HL-60 (cell line): Measurements from ENCODE around the gene CLCF1.

ENCODE experiments used
- DNase-seq, 2 experiments: peaks; one replicate each; pipeline ENCODE4 v3.0.0-alpha.2; 2010 to 2020; ENCODE audit warnings: low read depth in 1 of 2, low spot score in 1 of 2
- H3K27ac ChIP-seq: fragments of 250-450 bp; sonication (Bioruptor Pico); replicated peaks from 2 replicates; pipeline ENCODE4 v1.5.1; 2020; ENCODE audit warnings: mild to moderate bottlenecking, moderate library complexity
- H3K27me3 ChIP-seq: fragments of 250-450 bp; sonication (Bioruptor Pico); 2 replicates; pipeline ENCODE4 v1.5.1; 2021; ENCODE audit warnings: mild to moderate bottlenecking, moderate library complexity; ENCODE audit not compliant: insufficient read depth, poor library complexity, severe bottlenecking
- H3K4me3 ChIP-seq: replicated peaks from 2 replicates; pipeline ENCODE4 v1.5.1; 2011; ENCODE audit warnings: mild to moderate bottlenecking, control low read depth, low read length; ENCODE audit not compliant: insufficient read depth
- GABPA ChIP-seq: IDR thresholded peaks from 2 replicates; pipeline ENCODE4 v1.6.1; 2012; ENCODE audit warnings: low read depth
- POLR2AphosphoS5 ChIP-seq: IDR thresholded peaks from 2 replicates; pipeline ENCODE4 v1.6.1; 2012; ENCODE audit warnings: low read depth
- SPI1 ChIP-seq: IDR thresholded peaks from 2 replicates; pipeline ENCODE4 v1.6.1; 2012; ENCODE audit warnings: low read depth, mild to moderate bottlenecking, borderline replicate concordance
- TF ChIP-seq, protein P1 (sequence below): IDR thresholded peaks from one replicate; pipeline ENCODE4 v1.5.1; 2011; ENCODE audit warnings: low read length, control low read depth, inconsistent platforms; ENCODE audit not compliant: insufficient read depth
- TF ChIP-seq, protein P2 (sequence below): IDR thresholded peaks from 2 replicates; pipeline ENCODE4 v1.6.1; 2012; ENCODE audit warnings: low read depth; ENCODE audit not compliant: insufficient replicate concordance

The CLCF1 gene

DNA sequence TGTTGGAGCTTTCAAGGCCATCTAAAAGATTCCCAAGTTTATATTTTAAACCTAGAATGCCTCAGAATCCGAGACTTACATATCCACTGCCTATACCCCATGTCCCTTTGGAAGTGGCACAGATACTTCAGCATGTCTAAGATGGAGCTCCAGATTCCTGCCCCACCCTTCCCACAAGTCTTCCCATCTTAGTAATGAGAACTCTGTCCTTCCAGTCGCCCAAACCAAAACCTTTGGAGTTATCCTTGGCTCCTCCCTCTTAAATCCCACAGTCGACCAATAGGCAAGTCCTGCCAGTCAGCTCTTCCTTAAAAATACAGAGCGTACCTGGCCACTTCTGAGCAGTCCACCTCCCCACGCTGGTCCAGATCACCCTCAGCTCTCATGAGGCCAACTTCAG lies 24.4 kb downstream of the CLCF1 start:
- Histone ChIP-seq H3K27ac (no peak overlapping the region), H3K27me3 (no peaks in the 10 kb centered on the region), H3K4me3 (no peak overlapping the region)
- TF ChIP-seq, protein P1, sequence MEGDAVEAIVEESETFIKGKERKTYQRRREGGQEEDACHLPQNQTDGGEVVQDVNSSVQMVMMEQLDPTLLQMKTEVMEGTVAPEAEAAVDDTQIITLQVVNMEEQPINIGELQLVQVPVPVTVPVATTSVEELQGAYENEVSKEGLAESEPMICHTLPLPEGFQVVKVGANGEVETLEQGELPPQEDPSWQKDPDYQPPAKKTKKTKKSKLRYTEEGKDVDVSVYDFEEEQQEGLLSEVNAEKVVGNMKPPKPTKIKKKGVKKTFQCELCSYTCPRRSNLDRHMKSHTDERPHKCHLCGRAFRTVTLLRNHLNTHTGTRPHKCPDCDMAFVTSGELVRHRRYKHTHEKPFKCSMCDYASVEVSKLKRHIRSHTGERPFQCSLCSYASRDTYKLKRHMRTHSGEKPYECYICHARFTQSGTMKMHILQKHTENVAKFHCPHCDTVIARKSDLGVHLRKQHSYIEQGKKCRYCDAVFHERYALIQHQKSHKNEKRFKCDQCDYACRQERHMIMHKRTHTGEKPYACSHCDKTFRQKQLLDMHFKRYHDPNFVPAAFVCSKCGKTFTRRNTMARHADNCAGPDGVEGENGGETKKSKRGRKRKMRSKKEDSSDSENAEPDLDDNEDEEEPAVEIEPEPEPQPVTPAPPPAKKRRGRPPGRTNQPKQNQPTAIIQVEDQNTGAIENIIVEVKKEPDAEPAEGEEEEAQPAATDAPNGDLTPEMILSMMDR = no peak
- TF ChIP-seq POLR2AphosphoS5 (no peak), SPI1 (no peak), GABPA (no peak)
- TF ChIP-seq, protein P2, sequence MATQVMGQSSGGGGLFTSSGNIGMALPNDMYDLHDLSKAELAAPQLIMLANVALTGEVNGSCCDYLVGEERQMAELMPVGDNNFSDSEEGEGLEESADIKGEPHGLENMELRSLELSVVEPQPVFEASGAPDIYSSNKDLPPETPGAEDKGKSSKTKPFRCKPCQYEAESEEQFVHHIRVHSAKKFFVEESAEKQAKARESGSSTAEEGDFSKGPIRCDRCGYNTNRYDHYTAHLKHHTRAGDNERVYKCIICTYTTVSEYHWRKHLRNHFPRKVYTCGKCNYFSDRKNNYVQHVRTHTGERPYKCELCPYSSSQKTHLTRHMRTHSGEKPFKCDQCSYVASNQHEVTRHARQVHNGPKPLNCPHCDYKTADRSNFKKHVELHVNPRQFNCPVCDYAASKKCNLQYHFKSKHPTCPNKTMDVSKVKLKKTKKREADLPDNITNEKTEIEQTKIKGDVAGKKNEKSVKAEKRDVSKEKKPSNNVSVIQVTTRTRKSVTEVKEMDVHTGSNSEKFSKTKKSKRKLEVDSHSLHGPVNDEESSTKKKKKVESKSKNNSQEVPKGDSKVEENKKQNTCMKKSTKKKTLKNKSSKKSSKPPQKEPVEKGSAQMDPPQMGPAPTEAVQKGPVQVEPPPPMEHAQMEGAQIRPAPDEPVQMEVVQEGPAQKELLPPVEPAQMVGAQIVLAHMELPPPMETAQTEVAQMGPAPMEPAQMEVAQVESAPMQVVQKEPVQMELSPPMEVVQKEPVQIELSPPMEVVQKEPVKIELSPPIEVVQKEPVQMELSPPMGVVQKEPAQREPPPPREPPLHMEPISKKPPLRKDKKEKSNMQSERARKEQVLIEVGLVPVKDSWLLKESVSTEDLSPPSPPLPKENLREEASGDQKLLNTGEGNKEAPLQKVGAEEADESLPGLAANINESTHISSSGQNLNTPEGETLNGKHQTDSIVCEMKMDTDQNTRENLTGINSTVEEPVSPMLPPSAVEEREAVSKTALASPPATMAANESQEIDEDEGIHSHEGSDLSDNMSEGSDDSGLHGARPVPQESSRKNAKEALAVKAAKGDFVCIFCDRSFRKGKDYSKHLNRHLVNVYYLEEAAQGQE = no peak
- no peak for DNase-seq

DNA sequence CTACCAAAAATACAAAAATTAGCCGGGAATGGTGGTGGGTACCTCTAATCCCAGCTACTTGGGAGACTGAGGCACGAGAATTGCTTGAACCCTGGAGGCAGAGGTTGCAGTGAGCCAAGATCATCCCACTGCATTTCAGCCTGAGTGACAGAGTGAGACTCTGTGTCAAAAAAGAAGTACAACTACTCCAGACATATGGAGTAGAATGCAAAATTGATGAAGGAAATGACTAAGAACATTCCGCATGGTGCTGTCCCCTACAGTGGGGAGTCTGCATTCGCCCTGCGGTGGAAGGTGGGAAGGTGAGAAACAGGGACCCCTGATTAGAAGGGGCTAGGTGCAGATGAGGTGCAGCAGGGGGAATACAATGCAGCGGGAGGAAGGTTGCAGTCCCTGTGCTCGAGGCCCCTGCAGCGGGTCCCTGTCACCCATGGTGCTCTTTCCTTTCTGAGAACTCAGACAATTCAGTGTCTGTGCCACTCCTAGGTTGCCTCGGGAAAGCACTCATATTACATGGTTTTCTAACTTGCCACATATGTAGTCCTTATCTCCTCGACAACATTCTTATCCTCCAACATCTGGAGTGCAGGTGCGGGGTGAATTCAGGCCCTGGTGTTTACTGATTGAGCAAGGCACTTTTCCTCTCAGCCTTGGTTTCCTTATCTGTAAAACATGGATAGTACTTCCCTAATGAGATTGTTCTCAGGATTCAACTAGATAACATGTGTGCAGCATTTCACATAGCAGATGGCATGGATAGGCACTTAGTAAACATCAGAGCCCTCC lies 25.2 kb downstream of the CLCF1 start:
- H3K27me3 ChIP-seq = no peaks in the 10 kb centered on the region
- no peak for TF ChIP-seq GABPA
- TF ChIP-seq, protein P2 = no peak
- no peak overlapping the region for H3K27ac ChIP-seq
- DNase-seq = no peak
- H3K4me3 ChIP-seq = no peak overlapping the region

DNA sequence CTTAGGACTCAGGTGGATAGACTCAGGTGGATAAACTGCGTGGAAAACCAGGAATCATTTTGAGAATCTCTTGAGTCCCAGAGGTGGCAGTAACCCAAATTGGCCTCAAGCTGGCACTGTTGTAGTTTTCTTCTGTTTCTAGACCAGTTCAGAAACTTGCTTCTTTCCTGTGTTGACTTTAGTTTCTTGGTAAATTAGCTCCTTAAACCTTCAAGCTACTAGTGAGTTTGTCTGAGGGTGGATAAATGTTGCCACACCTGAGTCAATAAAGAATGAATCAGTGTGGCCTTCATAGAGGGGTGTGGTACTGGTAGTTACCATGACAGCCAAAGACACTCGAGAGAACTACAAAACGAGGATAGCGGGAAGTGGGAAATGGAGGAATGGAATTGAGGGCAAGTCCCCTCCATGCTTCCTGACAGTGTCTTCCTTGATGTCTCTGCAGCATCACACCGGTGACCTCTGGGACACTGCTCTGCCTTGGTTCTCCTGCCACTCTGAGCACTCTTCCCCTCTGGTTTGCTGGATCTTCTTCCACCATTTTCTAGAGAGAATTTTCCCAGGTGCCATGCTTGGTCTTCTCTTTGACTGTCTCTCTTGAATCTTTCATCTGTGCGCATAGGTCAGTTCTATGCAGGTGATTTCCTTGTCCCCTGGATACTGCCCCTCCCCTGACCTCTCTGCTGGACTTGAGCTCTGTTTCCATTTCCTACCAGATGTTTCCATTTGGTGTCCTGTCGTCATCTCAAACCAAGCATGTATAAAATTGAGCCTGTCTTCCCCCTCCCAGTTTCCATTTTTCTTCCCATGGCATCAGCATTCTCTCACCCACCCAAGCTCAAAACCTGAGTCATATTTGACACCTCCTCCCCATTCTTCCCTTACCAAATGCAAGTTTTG lies 27.2 kb downstream of the CLCF1 start:
- Histone ChIP-seq H3K4me3 (no peak overlapping the region), H3K27me3 (no peaks in the 10 kb centered on the region), H3K27ac (no peak overlapping the region)
- peak in 1 of 2 experiments; percentile 25 for DNase-seq
- TF ChIP-seq, protein P1 = peak; percentile 97
- no peak for TF ChIP-seq SPI1

DNA sequence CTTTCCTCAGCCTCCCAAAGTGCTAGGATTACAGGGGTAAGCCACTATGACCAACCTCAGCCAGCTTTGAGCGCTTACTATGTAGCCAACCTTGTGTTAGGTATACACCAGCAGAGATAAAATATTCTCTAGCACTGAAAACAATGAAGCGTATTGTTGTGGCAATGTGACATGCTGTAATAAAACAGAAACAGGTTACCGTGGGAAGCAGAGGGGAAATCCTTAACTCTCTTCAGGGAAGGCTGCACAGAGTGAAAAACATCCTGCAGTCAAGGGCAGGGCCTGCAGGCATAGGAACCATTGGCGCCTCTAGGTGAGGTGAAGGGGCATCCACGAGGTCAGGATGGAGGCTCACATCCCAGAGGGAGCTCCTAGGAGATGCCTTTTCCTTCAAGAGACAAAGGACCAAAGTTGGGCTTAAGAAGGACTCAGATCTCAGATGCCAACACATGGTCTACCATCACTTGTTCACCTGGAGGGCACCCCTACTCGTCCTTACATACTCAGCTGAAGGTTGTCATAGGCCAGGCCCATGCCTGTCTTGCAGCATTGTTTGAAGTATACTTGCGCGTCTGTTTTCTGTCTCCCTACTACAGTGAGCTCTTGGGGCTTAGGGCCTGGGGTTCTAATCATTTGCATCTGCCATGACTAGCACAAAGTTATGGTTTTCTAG lies 28.0 kb downstream of the CLCF1 start:
- Histone ChIP-seq H3K27ac (no peak overlapping the region), H3K4me3 (no peak overlapping the region), H3K27me3 (no peaks in the 10 kb centered on the region)
- no peak for DNase-seq
- TF ChIP-seq, protein P2 = no peak
- TF ChIP-seq SPI1 (no peak), GABPA (no peak), POLR2AphosphoS5 (no peak)
- TF ChIP-seq, protein P1 = no peak
